ENCODE data around the gene LZTR1. TPM values are rescaled to one million over a fixed set of nuclear protein-coding genes. Genes with fewer than 3 reads are reported as not detected.
"Not testable (repeated sequence)": the region's sequence is repeated elsewhere in the genome, so short reads cannot be mapped to it uniquely, and the experiment has no call there.

Gene LZTR1
- total and polyA plus RNA-seq, 10 of the 15 experiments (the other 5 are each of a cell fraction or from before 2014, with no cell fraction given): 0.82 to 50.3 (median 19.3) TPM

DNA sequence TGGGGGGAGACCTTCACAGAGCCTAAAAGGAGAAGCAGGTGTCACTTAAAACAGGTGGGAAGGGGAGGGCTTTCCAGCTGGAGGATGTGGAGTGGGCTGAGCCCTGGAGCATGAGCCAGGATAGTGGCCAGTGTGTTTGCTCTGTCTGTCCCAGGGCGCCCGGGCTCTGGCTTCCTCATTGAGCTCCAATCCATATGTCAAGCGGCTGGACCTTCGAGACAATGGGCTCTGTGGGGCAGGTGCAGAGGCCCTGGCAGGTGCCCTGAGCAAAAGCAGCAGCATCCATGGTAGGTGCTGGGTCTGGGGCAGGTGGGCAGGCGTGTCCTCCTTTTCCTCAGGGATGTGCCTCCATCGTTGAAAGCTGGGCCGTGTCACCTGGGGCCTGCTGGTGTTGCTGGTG is 65.6 kb downstream of the LZTR1 start:
- H3K36me3 ChIP-seq (ENCODE audit: control insufficient read depth in 2 of 2, insufficient read depth in 2 of 2, low read length in 1 of 2): no peaks in the 10 kb centered on the region
- H3K4me1 ChIP-seq (ENCODE audit: control insufficient read depth, insufficient read depth, low read length): peaks cover 10% of the 10 kb centered on the region
- H2AFZ ChIP-seq (ENCODE audit: control insufficient read depth, low read depth, low read length): no peak overlapping the region
- ChIA-PET POLR2A (no interaction called here), CTCF (no interaction called here), RAD21 (ENCODE audit: unreplicated experiment) (no interaction called here), SMC1A (ENCODE audit: uncharacterized antibody, unreplicated experiment) (no interaction called here)
- intact Hi-C loops (cut with micrococcal nuclease; ENCODE audit: unreplicated experiment) (no loop called here), in situ Hi-C loops (cut with MboI) (no loop called here)
- H3K4me2 ChIP-seq (ENCODE audit: control insufficient read depth, insufficient read depth): no peak overlapping the region
- H3K9me3 ChIP-seq (replicated peaks; ENCODE audit: control insufficient read depth, insufficient read depth, low read length): no peaks in the 10 kb centered on the region
- H4K20me1 ChIP-seq (ENCODE audit: control insufficient read depth, insufficient read depth): no peaks in the 10 kb centered on the region
- FAIRE-seq (no peak), ATAC-seq (no peak), DNase-seq (ENCODE audit: low read depth, low spot score) (no peak)
- WGBS (ENCODE audit: insufficient coverage, insufficient replicate concordance, low lambda C conversion rate, missing lambda C conversion rate): 36% methylated on average over 7 of the region's 7 CpGs
- no peak overlapping the region for H3K27ac ChIP-seq (ENCODE audit: control insufficient read depth, insufficient read depth)
- no peaks in the 10 kb centered on the region for H3K79me2 ChIP-seq (ENCODE audit: control insufficient read depth, insufficient read depth, low read length)
- H3K9ac ChIP-seq (ENCODE audit: control insufficient read depth, insufficient read depth, low read length): no peak overlapping the region
- TF ChIP-seq, protein P1, sequence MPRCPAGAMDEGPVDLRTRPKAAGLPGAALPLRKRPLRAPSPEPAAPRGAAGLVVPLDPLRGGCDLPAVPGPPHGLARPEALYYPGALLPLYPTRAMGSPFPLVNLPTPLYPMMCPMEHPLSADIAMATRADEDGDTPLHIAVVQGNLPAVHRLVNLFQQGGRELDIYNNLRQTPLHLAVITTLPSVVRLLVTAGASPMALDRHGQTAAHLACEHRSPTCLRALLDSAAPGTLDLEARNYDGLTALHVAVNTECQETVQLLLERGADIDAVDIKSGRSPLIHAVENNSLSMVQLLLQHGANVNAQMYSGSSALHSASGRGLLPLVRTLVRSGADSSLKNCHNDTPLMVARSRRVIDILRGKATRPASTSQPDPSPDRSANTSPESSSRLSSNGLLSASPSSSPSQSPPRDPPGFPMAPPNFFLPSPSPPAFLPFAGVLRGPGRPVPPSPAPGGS (IDR thresholded peaks at IDR 0.05; ENCODE audit: borderline replicate concordance, insufficient read depth, low read depth, low read length, poor library complexity, severe bottlenecking): no peak
- TF ChIP-seq STAT3 (IDR thresholded peaks at IDR 0.05; ENCODE audit: low read depth, low read length) (no peak), TBL1XR1 (IDR thresholded peaks at IDR 0.05; ENCODE audit: low read depth, low read length) (no peak), NFXL1 (IDR thresholded peaks at IDR 0.05; ENCODE audit: borderline replicate concordance) (no peak), NR2C2 (IDR thresholded peaks at IDR 0.05; ENCODE audit: borderline replicate concordance, control insufficient read depth, insufficient read length, low read depth) (no peak), CBFB (IDR thresholded peaks at IDR 0.05; ENCODE audit: low read depth) (no peak)
- H3K27me3 ChIP-seq (replicated peaks in 1 of 2; ENCODE audit: control insufficient read depth in 2 of 2, insufficient read depth in 2 of 2, low read length in 1 of 2): peaks cover 0 to 1% of the 10 kb centered on the region in 2 experiments; a peak in 3 of 4 replicates
- no peak overlapping the region for H3K4me3 ChIP-seq
- no TSS peak for BruUV-seq (replicated peaks)

DNA sequence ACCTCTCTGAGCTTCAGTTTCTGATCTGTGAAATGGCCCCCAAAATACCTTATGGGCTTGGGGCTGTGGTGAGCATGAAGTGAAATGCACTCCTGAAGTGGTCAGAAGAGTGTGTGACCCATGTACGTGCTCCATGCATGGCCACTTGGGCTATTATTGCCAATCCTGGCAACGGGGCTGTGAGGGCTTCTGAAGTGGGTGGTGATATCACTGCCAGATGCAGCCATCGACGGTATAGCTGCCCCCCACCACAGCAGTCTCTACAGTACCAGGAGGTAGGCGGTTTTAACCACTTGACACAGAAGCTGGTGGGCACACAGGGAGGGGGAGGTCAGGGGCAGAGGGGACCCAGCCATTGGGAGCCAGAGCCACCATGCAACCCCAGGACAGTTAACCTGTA is 66.4 kb downstream of the LZTR1 start:
- H3K79me2 ChIP-seq (ENCODE audit: control insufficient read depth, insufficient read depth, low read length); H3K36me3 ChIP-seq (ENCODE audit: control insufficient read depth in 2 of 2, insufficient read depth in 2 of 2, low read length in 1 of 2); H3K27ac ChIP-seq (ENCODE audit: control insufficient read depth, insufficient read depth); H3K9ac ChIP-seq (ENCODE audit: control insufficient read depth, insufficient read depth, low read length); SMC1A ChIA-PET (ENCODE audit: uncharacterized antibody, unreplicated experiment); H3K27me3 ChIP-seq (replicated peaks in 1 of 2; ENCODE audit: control insufficient read depth in 2 of 2, insufficient read depth in 2 of 2, low read length in 1 of 2); H3K4me3 ChIP-seq; BruUV-seq (replicated peaks); FAIRE-seq; ATAC-seq; POLR2A ChIA-PET; H3K4me1 ChIP-seq (ENCODE audit: control insufficient read depth, insufficient read depth, low read length); DNase-seq (ENCODE audit: low read depth, low spot score); CTCF ChIA-PET; RAD21 ChIA-PET (ENCODE audit: unreplicated experiment); H2AFZ ChIP-seq (ENCODE audit: control insufficient read depth, low read depth, low read length); H4K20me1 ChIP-seq (ENCODE audit: control insufficient read depth, insufficient read depth); H3K4me2 ChIP-seq (ENCODE audit: control insufficient read depth, insufficient read depth); H3K9me3 ChIP-seq (replicated peaks; ENCODE audit: control insufficient read depth, insufficient read depth, low read length); in situ Hi-C loops (cut with MboI); intact Hi-C loops (cut with micrococcal nuclease; ENCODE audit: unreplicated experiment): not testable (repeated sequence)
- 2% methylated on average over 5 of the region's 5 CpGs for WGBS (ENCODE audit: insufficient coverage, insufficient replicate concordance, low lambda C conversion rate, missing lambda C conversion rate)

MicroRNAs encoded within 50 kb of the gene (microRNA counts, 767-probe panel; counts per million panel counts)
- 55.3 counts per million for microRNA hsa-miR-649

Small RNA genes within 50 kb of the gene (microRNA-seq; reads per million reads assigned to microRNA genes)
- not detected for gene MIR649

Small RNA genes within 50 kb of the gene (small RNA-seq; reads per million reads assigned to genes)
- gene MIR649: not detected

Other genes starting within 250 kb of the LZTR1 start
Only the 7 nearest of the 9 such genes appear.
- 12.3 and 14.6 TPM in 2 replicates for gene SNAP29, start 123.3 kb upstream of the LZTR1 start, total RNA-seq (2014; rRNA removed)
- gene SNAP29, start 123.3 kb upstream of the LZTR1 start, total RNA-seq (2014; rRNA removed; fragmentation: Illumina TruSeq; extraction: Trizol): 13.8 and 14.6 TPM in 2 replicates
- 23.2 and 23.6 TPM in 2 replicates for gene SNAP29, start 123.3 kb upstream of the LZTR1 start, total RNA-seq (2021)
- gene SNAP29, start 123.3 kb upstream of the LZTR1 start, polyA plus RNA-seq (2011; rRNA removed): 32.2 and 36.9 TPM in 2 replicates
- 45.7 and 75.2 TPM in 2 replicates for gene SNAP29, start 123.3 kb upstream of the LZTR1 start, polyA plus RNA-seq (2014; fragmentation: Illumina TruSeq; extraction: Trizol)
- 1 to 10 TPM; 4.7 to 8.2 TPM for gene SNAP29, start 123.3 kb upstream of the LZTR1 start, polyA plus RNA-seq (2014; fragmentation: Nextera tagmentation; extraction: Ambion mirVana)
- gene SNAP29, start 123.3 kb upstream of the LZTR1 start, polyA plus RNA-seq (2014; rRNA removed): 32.7 and 33.6 TPM in 2 replicates
- 10 to 100 TPM; 38.0 to 42.0 TPM for gene SNAP29, start 123.3 kb upstream of the LZTR1 start, polyA plus RNA-seq (2016; fragmentation: Nextera tagmentation; extraction: Ambion mirVana)
- gene CRKL, start 64.9 kb upstream of the LZTR1 start, total RNA-seq (2014; rRNA removed): 30.8 and 36.6 TPM in 2 replicates
- gene CRKL, start 64.9 kb upstream of the LZTR1 start, total RNA-seq (2014; rRNA removed; fragmentation: Illumina TruSeq; extraction: Trizol): 25.8 and 25.9 TPM in 2 replicates
- 57.8 and 61.2 TPM in 2 replicates for gene CRKL, start 64.9 kb upstream of the LZTR1 start, total RNA-seq (2021)
- 32.4 and 39.3 TPM in 2 replicates for gene CRKL, start 64.9 kb upstream of the LZTR1 start, polyA plus RNA-seq (2011; rRNA removed)
- 36.7 and 37.5 TPM in 2 replicates for gene CRKL, start 64.9 kb upstream of the LZTR1 start, polyA plus RNA-seq (2014; fragmentation: Illumina TruSeq; extraction: Trizol)
- 10 to 100 TPM; 12.6 to 17.1 TPM for gene CRKL, start 64.9 kb upstream of the LZTR1 start, polyA plus RNA-seq (2014; fragmentation: Nextera tagmentation; extraction: Ambion mirVana)
- 29.9 and 33.4 TPM in 2 replicates for gene CRKL, start 64.9 kb upstream of the LZTR1 start, polyA plus RNA-seq (2014; rRNA removed)
- 10 to 100 TPM; 32.4 to 33.0 TPM for gene CRKL, start 64.9 kb upstream of the LZTR1 start, polyA plus RNA-seq (2016; fragmentation: Nextera tagmentation; extraction: Ambion mirVana)
- gene AIFM3, start 15.0 kb upstream of the LZTR1 start, total RNA-seq (2014; rRNA removed): 0.11 and 0.34 TPM in 2 replicates
- not detected in 2 replicates for gene AIFM3, start 15.0 kb upstream of the LZTR1 start, total RNA-seq (2014; rRNA removed; fragmentation: Illumina TruSeq; extraction: Trizol)
- 0.26 and 0.40 TPM in 2 replicates for gene AIFM3, start 15.0 kb upstream of the LZTR1 start, total RNA-seq (2021)
- not detected in 2 replicates for gene AIFM3, start 15.0 kb upstream of the LZTR1 start, polyA plus RNA-seq (2011; rRNA removed)
- not detected in 2 replicates for gene AIFM3, start 15.0 kb upstream of the LZTR1 start, polyA plus RNA-seq (2014; fragmentation: Illumina TruSeq; extraction: Trizol)
- gene AIFM3, start 15.0 kb upstream of the LZTR1 start, polyA plus RNA-seq (2014; fragmentation: Nextera tagmentation; extraction: Ambion mirVana): not detected
- gene AIFM3, start 15.0 kb upstream of the LZTR1 start, polyA plus RNA-seq (2014; rRNA removed): 0.04 and 0.15 TPM in 2 replicates
- under 1 TPM in 1 of 2 experiments, not detected in 1; 0.06 TPM for gene AIFM3, start 15.0 kb upstream of the LZTR1 start, polyA plus RNA-seq (2016; fragmentation: Nextera tagmentation; extraction: Ambion mirVana)
- 52.2 and 52.9 TPM in 2 replicates for gene THAP7, start 19.8 kb downstream of the LZTR1 start, total RNA-seq (2014; rRNA removed)
- gene THAP7, start 19.8 kb downstream of the LZTR1 start, total RNA-seq (2014; rRNA removed; fragmentation: Illumina TruSeq; extraction: Trizol): 10.5 and 13.6 TPM in 2 replicates
- gene THAP7, start 19.8 kb downstream of the LZTR1 start, total RNA-seq (2021): 30.5 and 35.7 TPM in 2 replicates
- gene THAP7, start 19.8 kb downstream of the LZTR1 start, polyA plus RNA-seq (2011; rRNA removed): 8.3 and 16.9 TPM in 2 replicates
- 3.5 and 10.5 TPM in 2 replicates for gene THAP7, start 19.8 kb downstream of the LZTR1 start, polyA plus RNA-seq (2014; fragmentation: Illumina TruSeq; extraction: Trizol)
- 1 to 10 TPM in 1 of 2 experiments, under 1 TPM in 1; 0.66 to 6.9 TPM for gene THAP7, start 19.8 kb downstream of the LZTR1 start, polyA plus RNA-seq (2014; fragmentation: Nextera tagmentation; extraction: Ambion mirVana)
- 52.8 and 53.4 TPM in 2 replicates for gene THAP7, start 19.8 kb downstream of the LZTR1 start, polyA plus RNA-seq (2014; rRNA removed)
- 10 to 100 TPM; 54.4 to 58.3 TPM for gene THAP7, start 19.8 kb downstream of the LZTR1 start, polyA plus RNA-seq (2016; fragmentation: Nextera tagmentation; extraction: Ambion mirVana)
- gene P2RX6, start 32.9 kb downstream of the LZTR1 start, total RNA-seq (2014; rRNA removed): 0.11 TPM in 1 of 2 replicates, not detected in the other
- not detected in 2 replicates for gene P2RX6, start 32.9 kb downstream of the LZTR1 start, total RNA-seq (2014; rRNA removed; fragmentation: Illumina TruSeq; extraction: Trizol)
- gene P2RX6, start 32.9 kb downstream of the LZTR1 start, total RNA-seq (2021): 0.13 TPM in 1 of 2 replicates, not detected in the other
- gene P2RX6, start 32.9 kb downstream of the LZTR1 start, polyA plus RNA-seq (2011; rRNA removed): 0.06 and 0.07 TPM in 2 replicates
- gene P2RX6, start 32.9 kb downstream of the LZTR1 start, polyA plus RNA-seq (2014; fragmentation: Illumina TruSeq; extraction: Trizol): 0.03 TPM in 1 of 2 replicates, not detected in the other
- not detected for gene P2RX6, start 32.9 kb downstream of the LZTR1 start, polyA plus RNA-seq (2014; fragmentation: Nextera tagmentation; extraction: Ambion mirVana)
- not detected in 2 replicates for gene P2RX6, start 32.9 kb downstream of the LZTR1 start, polyA plus RNA-seq (2014; rRNA removed)
- gene P2RX6, start 32.9 kb downstream of the LZTR1 start, polyA plus RNA-seq (2016; fragmentation: Nextera tagmentation; extraction: Ambion mirVana): under 1 TPM; 0.06 to 0.21 TPM
- gene SLC7A4, start 50.3 kb downstream of the LZTR1 start, total RNA-seq (2014; rRNA removed): 0.06 and 0.27 TPM in 2 replicates
- not detected in 2 replicates for gene SLC7A4, start 50.3 kb downstream of the LZTR1 start, total RNA-seq (2014; rRNA removed; fragmentation: Illumina TruSeq; extraction: Trizol)
- 0.11 and 0.21 TPM in 2 replicates for gene SLC7A4, start 50.3 kb downstream of the LZTR1 start, total RNA-seq (2021)
- gene SLC7A4, start 50.3 kb downstream of the LZTR1 start, polyA plus RNA-seq (2011; rRNA removed): not detected in 2 replicates
- 0.07 TPM in 1 of 2 replicates, not detected in the other for gene SLC7A4, start 50.3 kb downstream of the LZTR1 start, polyA plus RNA-seq (2014; fragmentation: Illumina TruSeq; extraction: Trizol)
- gene SLC7A4, start 50.3 kb downstream of the LZTR1 start, polyA plus RNA-seq (2014; fragmentation: Nextera tagmentation; extraction: Ambion mirVana): not detected
- 0.11 TPM in 1 of 2 replicates, not detected in the other for gene SLC7A4, start 50.3 kb downstream of the LZTR1 start, polyA plus RNA-seq (2014; rRNA removed)
- gene SLC7A4, start 50.3 kb downstream of the LZTR1 start, polyA plus RNA-seq (2016; fragmentation: Nextera tagmentation; extraction: Ambion mirVana): under 1 TPM in 1 of 2 experiments, not detected in 1; 0.25 TPM
- gene LRRC74B, start 63.6 kb downstream of the LZTR1 start, total RNA-seq (2014; rRNA removed): not detected in 2 replicates
- not detected in 2 replicates for gene LRRC74B, start 63.6 kb downstream of the LZTR1 start, total RNA-seq (2014; rRNA removed; fragmentation: Illumina TruSeq; extraction: Trizol)
- gene LRRC74B, start 63.6 kb downstream of the LZTR1 start, total RNA-seq (2021): not detected in 2 replicates
- gene LRRC74B, start 63.6 kb downstream of the LZTR1 start, polyA plus RNA-seq (2011; rRNA removed): not detected in 2 replicates
- gene LRRC74B, start 63.6 kb downstream of the LZTR1 start, polyA plus RNA-seq (2014; fragmentation: Illumina TruSeq; extraction: Trizol): not detected in 2 replicates
- gene LRRC74B, start 63.6 kb downstream of the LZTR1 start, polyA plus RNA-seq (2014; fragmentation: Nextera tagmentation; extraction: Ambion mirVana): not detected
- not detected in 2 replicates for gene LRRC74B, start 63.6 kb downstream of the LZTR1 start, polyA plus RNA-seq (2014; rRNA removed)
- gene LRRC74B, start 63.6 kb downstream of the LZTR1 start, polyA plus RNA-seq (2016; fragmentation: Nextera tagmentation; extraction: Ambion mirVana): not detected